HCT116 (cell line): ENCODE measurements around the gene GRIFIN. TPM values are rescaled to one million over a fixed set of nuclear protein-coding genes. Genes with fewer than 3 reads are reported as not detected.

Experiments used
- ATAC-seq: fragments of 200-7000 bp; cut with Tn5 transposase; 2 replicates; pipeline ENCODE4 v1.9.1; 2020; ENCODE audit warnings: mild to moderate bottlenecking, moderate library complexity
- BruUV-seq: library from RNA; stranded (reverse); fragments of 400-500 nt; replicated peaks from 2 replicates; lab custom pipeline; 2021; lab: Mats Ljungman, UMichigan
- CTCF ChIA-PET: fragments of 300-600 bp; sonication (Branson Sonifier 250); formaldehyde crosslinking; loops from one replicate; lab custom pipeline; 2021; ENCODE audit warnings: antibody characterized with exemption; lab: Charles Lee
- POLR2A ChIA-PET: fragments of 300-600, 350-600 bp; sonication (Branson Sonifier 250); formaldehyde crosslinking; loops from one replicate; lab custom pipeline; 2021; ENCODE audit warnings: antibody characterized with exemption; lab: Charles Lee
- RAD21 ChIA-PET, 2 experiments: fragments of 300-600 bp; sonication (Branson Sonifier 250); formaldehyde crosslinking; loops; one replicate each; lab custom pipeline; 2023; ENCODE audit warnings: low total read pairs in 2 of 2; ENCODE audit not compliant: uncharacterized antibody in 2 of 2, unreplicated experiment in 2 of 2, low non-redundant PET in 1 of 2; lab: Charles Lee
- DNase-seq: peaks from one replicate; pipeline ENCODE4 v3.0.0-alpha.2; 2010; ENCODE audit warnings: low read depth, low spot score
- H2AFZ ChIP-seq: fragments of 200-600 bp; shearing (Covaris generic), sonication (generic); 2 replicates; pipeline ENCODE4 v1.6.1; 2017; ENCODE audit warnings: low read depth, mixed run types, mixed read lengths, antibody characterized with exemption, low read length; ENCODE audit not compliant: poor library complexity, severe bottlenecking
- H3K27ac ChIP-seq: 2 replicates; pipeline ENCODE4 v1.5.1; 2012; ENCODE audit warnings: low read depth, low read length
- H3K27me3 ChIP-seq: fragments of 200-600 bp; sonication (generic); 2 replicates; pipeline ENCODE4 v1.6.1; 2016; ENCODE audit warnings: mixed run types, low read length, mixed read lengths; ENCODE audit not compliant: insufficient read depth
- H3K36me3 ChIP-seq, 2 experiments: fragments of 200-500 bp in 1 of 2; fragments of 200-600 bp in 1 of 2; sonication (Bioruptor generic) in 1 of 2; sonication (generic) in 1 of 2; 2 replicates each; pipeline versions ENCODE4 v1.5.1 to v1.6.1; 2014 to 2016; ENCODE audit warnings: low read length in 2 of 2, inconsistent platforms in 1 of 2, mixed read lengths in 1 of 2, mixed run types in 1 of 2; ENCODE audit not compliant: insufficient read depth in 2 of 2, control insufficient read depth in 1 of 2
- H3K4me1 ChIP-seq, 2 experiments: fragments of 200-600 bp in 1 of 2; sonication (generic) in 1 of 2; 2 replicates each; pipeline versions ENCODE4 v1.5.1 to v1.6.1; 2012 to 2017; ENCODE audit warnings: low read length in 2 of 2, inconsistent platforms in 1 of 2, mild to moderate bottlenecking in 1 of 2, mixed read lengths in 1 of 2, mixed run types in 1 of 2, moderate library complexity in 1 of 2; ENCODE audit not compliant: insufficient read depth in 2 of 2, control insufficient read depth in 1 of 2
- H3K4me2 ChIP-seq: fragments of 200-600 bp; sonication (generic); 2 replicates; pipeline ENCODE4 v1.6.1; 2017; ENCODE audit warnings: mixed run types, low read length, mixed read lengths
- H3K4me3 ChIP-seq, 2 experiments: fragments of 200-600 bp in 1 of 2; sonication (generic) in 1 of 2; replicated peaks in 1 of 2; 2 replicates each; pipeline ENCODE4 v1.5.1; 2011 to 2016; ENCODE audit warnings: low read length in 2 of 2, control low read depth in 1 of 2, low read depth in 1 of 2, mild to moderate bottlenecking in 1 of 2, mixed read lengths in 1 of 2, mixed run types in 1 of 2
- H3K79me2 ChIP-seq: fragments of 200-600 bp; sonication (generic); 2 replicates; pipeline ENCODE4 v1.6.1; 2017; ENCODE audit warnings: mild to moderate bottlenecking, mixed run types, low read length, moderate library complexity, mixed read lengths; ENCODE audit not compliant: insufficient read depth
- H3K9ac ChIP-seq: fragments of 200-600 bp; sonication (generic); 2 replicates; pipeline ENCODE4 v1.6.1; 2016; ENCODE audit warnings: low read length, mixed read lengths
- H3K9me2 ChIP-seq: fragments of 200-600 bp; sonication (generic), shearing (Covaris generic); 2 replicates; pipeline ENCODE4 v1.6.1; 2017; ENCODE audit warnings: mixed run types, mild to moderate bottlenecking, moderate library complexity; ENCODE audit not compliant: insufficient read depth
- H3K9me3 ChIP-seq, 2 experiments: fragments of 200-500 bp in 1 of 2; fragments of 200-600 bp in 1 of 2; sonication (Bioruptor generic) in 1 of 2; sonication (generic) in 1 of 2; 2 replicates each; pipeline ENCODE4 v1.6.1; 2014 to 2017; ENCODE audit warnings: low read length in 2 of 2, mixed read lengths in 2 of 2, inconsistent platforms in 1 of 2, low read depth in 1 of 2, mild to moderate bottlenecking in 1 of 2, mixed run types in 1 of 2, moderate library complexity in 1 of 2; ENCODE audit not compliant: control insufficient read depth in 1 of 2, insufficient read depth in 1 of 2
- H4K20me1 ChIP-seq: fragments of 200-600 bp; sonication (generic), shearing (Covaris generic); 2 replicates; pipeline ENCODE4 v1.6.1; 2017; ENCODE audit warnings: mixed run types, mild to moderate bottlenecking, moderate library complexity; ENCODE audit not compliant: insufficient read depth
- ATF3 ChIP-seq: IDR thresholded peaks from 2 replicates; pipeline ENCODE4 v1.6.1; 2012
- CBX3 ChIP-seq: IDR thresholded peaks from 2 replicates; pipeline ENCODE4 v1.6.1; 2012; ENCODE audit warnings: low read depth
- CTCF ChIP-seq, 3 experiments: fragments of 200-600 bp in 1 of 3; sonication (generic) in 1 of 3; IDR thresholded peaks in 2 of 3; conservative IDR thresholded peaks in 1 of 3; 2 replicates each; pipeline ENCODE4 v1.5.1; 2012 to 2017; ENCODE audit warnings: low read depth in 2 of 3, low read length in 2 of 3, antibody characterized with exemption in 1 of 3, borderline replicate concordance in 1 of 3, control low read depth in 1 of 3, mild to moderate bottlenecking in 1 of 3, mixed read lengths in 1 of 3, mixed run types in 1 of 3, moderate library complexity in 1 of 3; ENCODE audit not compliant: insufficient read depth in 1 of 3
- EGR1 ChIP-seq: IDR thresholded peaks from 2 replicates; pipeline ENCODE4 v1.6.1; 2012; ENCODE audit warnings: low read depth
- JUND ChIP-seq: IDR thresholded peaks from 2 replicates; pipeline ENCODE4 v1.6.1; 2012
- MAX ChIP-seq: IDR thresholded peaks from 2 replicates; pipeline ENCODE4 v1.6.1; 2012
- POLR2AphosphoS5 ChIP-seq: IDR thresholded peaks from 2 replicates; pipeline ENCODE4 v1.6.1; 2011; ENCODE audit warnings: mild to moderate bottlenecking, low read depth, low read length, moderate library complexity
- REST ChIP-seq: IDR thresholded peaks from 2 replicates; pipeline ENCODE4 v1.6.1; 2012; ENCODE audit warnings: low read depth
- SIN3A ChIP-seq: IDR thresholded peaks from 2 replicates; pipeline ENCODE4 v1.6.1; 2012; ENCODE audit warnings: low read depth
- SP1 ChIP-seq: IDR thresholded peaks from 2 replicates; pipeline ENCODE4 v1.6.1; 2012; ENCODE audit warnings: low read depth
- SRF ChIP-seq: IDR thresholded peaks from 2 replicates; pipeline ENCODE4 v1.6.1; 2012; ENCODE audit warnings: low read depth
- TCF7L2 ChIP-seq: IDR thresholded peaks from 2 replicates; pipeline ENCODE4 v1.7.0; 2011; ENCODE audit warnings: borderline replicate concordance, inconsistent platforms; ENCODE audit not compliant: insufficient read depth, insufficient read length; ENCODE audit errors: extremely low read depth
- ZBTB33 ChIP-seq: IDR thresholded peaks from 2 replicates; pipeline ENCODE4 v1.6.1; 2011; ENCODE audit warnings: mild to moderate bottlenecking, low read length, moderate library complexity; ENCODE audit not compliant: insufficient replicate concordance; ENCODE audit errors: extremely low read depth
- ZFX ChIP-seq: fragments of 450-650 bp; IDR thresholded peaks from 2 replicates; pipeline ENCODE4 v1.6.1; 2017
- intact Hi-C: fragments of 100-400 bp; cut with micrococcal nuclease; formaldehyde crosslinking; loops from 2 replicates; pipeline ENCODE4 v1.10.0; 2022
- total RNA-seq: library from RNA; stranded (reverse); gene quantifications from one replicate; pipeline ENCODE4 v1.2.1, GENCODE V29; 2021; ENCODE audit not compliant: unreplicated experiment

The GRIFIN gene
- total RNA-seq, 1 experiment from 2014 or later, result not detected

GRCh38 chr7:2509298-2509906 lies 33.2 kb upstream of the GRIFIN start:
- H3K9me2 ChIP-seq, result no peaks in the 10 kb centered on the region
- intact Hi-C loops, result no loop called here
- BruUV-seq, result no TSS peak
- no peak overlapping the region for H3K4me3 ChIP-seq
- no peak overlapping the region for H3K9ac ChIP-seq
- H3K27ac ChIP-seq, result no peak overlapping the region; the same call in 1 of the 2 replicates
- CTCF ChIA-PET, result no interaction called here
- H2AFZ ChIP-seq, result no peak overlapping the region
- TF ChIP-seq POLR2AphosphoS5, result no peak
- TF ChIP-seq SP1, result no peak
- TF ChIP-seq REST, result no peak
- no peak for TF ChIP-seq CTCF (IDR thresholded peaks at IDR 0.05 in 2 of 3, conservative IDR thresholded peaks at IDR 0.05 in 1 of 3; ENCODE audit: borderline replicate concordance in 1 of 3, insufficient read depth in 1 of 3, low read depth in 2 of 3, low read length in 2 of 3)
- TF ChIP-seq ZFX, result no peak
- no peak for TF ChIP-seq ATF3
- TF ChIP-seq ZBTB33, result no peak
- no peak for TF ChIP-seq MAX
- no peak for TF ChIP-seq SRF
- no peak for TF ChIP-seq JUND
- TF ChIP-seq TCF7L2, result no peak
- no peak for TF ChIP-seq EGR1
- no peak for TF ChIP-seq CBX3
- no peak for TF ChIP-seq SIN3A
- ATAC-seq, result no peak
- RAD21 ChIA-PET, result no interaction called here
- no peaks in the 10 kb centered on the region for H3K27me3 ChIP-seq
- no peak overlapping the region for H3K4me2 ChIP-seq
- H3K4me1 ChIP-seq, result no peaks in the 10 kb centered on the region
- no peaks in the 10 kb centered on the region for H4K20me1 ChIP-seq
- H3K79me2 ChIP-seq, result no peaks in the 10 kb centered on the region
- DNase-seq, result no peak
- no peaks in the 10 kb centered on the region for H3K9me3 ChIP-seq
- POLR2A ChIA-PET, result no interaction called here
- no peaks in the 10 kb centered on the region for H3K36me3 ChIP-seq
